Liver (tissue), 9 donors: ENCODE measurements around the gene BTN3A1. TPM values are rescaled to one million over a fixed set of nuclear protein-coding genes. Genes with fewer than 3 reads are reported as not detected.

ENCODE experiments used
- DNase-seq: peaks from one replicate; pipeline ENCODE4 v3.0.0-alpha.2; 2017; ENCODE audit warnings: low spot score
- H3K27ac ChIP-seq, 2 donors: one replicate each; pipeline ENCODE4 v1.7.0; 2013; ENCODE audit warnings: inconsistent platforms in 2 of 2, low read length in 2 of 2, control low read depth in 1 of 2, low read depth in 1 of 2, mild to moderate bottlenecking in 1 of 2
- H3K27me3 ChIP-seq, 4 donors: one replicate each; pipeline versions ENCODE4 v1.6.1 to v1.7.0; 2013; ENCODE audit warnings: low read length in 3 of 4, inconsistent platforms in 1 of 4, mild to moderate bottlenecking in 1 of 4, moderate library complexity in 1 of 4; ENCODE audit not compliant: control insufficient read depth in 4 of 4, insufficient read depth in 4 of 4
- H3K36me3 ChIP-seq, 4 donors: one replicate each; pipeline versions ENCODE4 v1.6.1 to v1.7.0; 2013; ENCODE audit warnings: low read length in 3 of 4, mild to moderate bottlenecking in 3 of 4, low read depth in 1 of 4, moderate library complexity in 1 of 4; ENCODE audit not compliant: control insufficient read depth in 4 of 4, insufficient read depth in 3 of 4
- H3K4me1 ChIP-seq, 4 donors: one replicate each; pipeline versions ENCODE4 v1.6.1 to v1.7.0; 2013; ENCODE audit warnings: low read length in 3 of 4, mild to moderate bottlenecking in 3 of 4, moderate library complexity in 1 of 4; ENCODE audit not compliant: control insufficient read depth in 4 of 4, insufficient read depth in 4 of 4
- H3K4me3 ChIP-seq, 3 donors: one replicate each; pipeline versions ENCODE4 v1.6.1 to v1.7.0; 2013; ENCODE audit warnings: low read length in 3 of 3, control low read depth in 1 of 3, low read depth in 1 of 3, mild to moderate bottlenecking in 1 of 3
- H3K9ac ChIP-seq, 2 donors: one replicate each; pipeline ENCODE4 v1.7.0; 2013; ENCODE audit warnings: low read length in 2 of 2, mild to moderate bottlenecking in 2 of 2, moderate library complexity in 2 of 2, control low read depth in 1 of 2, low read depth in 1 of 2
- H3K9me3 ChIP-seq, 4 donors: one replicate each; pipeline versions ENCODE4 v1.6.1 to v1.7.0; 2013; ENCODE audit warnings: low read length in 3 of 4; ENCODE audit not compliant: control insufficient read depth in 4 of 4
- CTCF ChIP-seq: fragments of 150-350 bp; IDR thresholded peaks from 2 replicates; pipeline ENCODE4 v1.5.1; 2017; ENCODE audit warnings: improper control_type of control experiment, low read depth, low read length; ENCODE audit not compliant: missing input control
- EGR1 ChIP-seq, 2 donors: IDR thresholded peaks; 2 replicates each; pipeline ENCODE4 v1.6.1; 2016 to 2018; ENCODE audit warnings: antibody characterized with exemption in 2 of 2, low read depth in 2 of 2
- FOXA1 ChIP-seq: IDR thresholded peaks from 2 replicates; pipeline ENCODE4 v1.6.1; 2016; ENCODE audit warnings: antibody characterized with exemption
- FOXA2 ChIP-seq: IDR thresholded peaks from 2 replicates; pipeline ENCODE4 v1.6.1; 2016; ENCODE audit warnings: antibody characterized with exemption
- GABPA ChIP-seq, 2 donors: IDR thresholded peaks in 1 of 2; conservative IDR thresholded peaks in 1 of 2; 2 replicates each; pipeline ENCODE4 v1.6.1; 2016; ENCODE audit warnings: antibody characterized with exemption in 2 of 2, mild to moderate bottlenecking in 1 of 2, moderate library complexity in 1 of 2
- HNF4A ChIP-seq, 2 donors: conservative IDR thresholded peaks; 2 replicates each; pipeline ENCODE4 v1.6.1; 2016; ENCODE audit warnings: antibody characterized with exemption in 2 of 2, mild to moderate bottlenecking in 2 of 2
- HNF4G ChIP-seq: IDR thresholded peaks from 2 replicates; pipeline ENCODE4 v1.6.1; 2016; ENCODE audit warnings: antibody characterized with exemption
- JUND ChIP-seq, 2 donors: IDR thresholded peaks; 2 replicates each; pipeline ENCODE4 v1.6.1; 2016; ENCODE audit warnings: antibody characterized with exemption in 2 of 2
- MAX ChIP-seq: IDR thresholded peaks from 2 replicates; pipeline ENCODE4 v1.6.1; 2016; ENCODE audit warnings: antibody characterized with exemption
- NR2F2 ChIP-seq: IDR thresholded peaks from 2 replicates; pipeline ENCODE4 v1.6.1; 2016; ENCODE audit warnings: antibody characterized with exemption
- RAD21 ChIP-seq, 2 donors: IDR thresholded peaks; 2 replicates each; pipeline ENCODE4 v1.6.1; 2016; ENCODE audit warnings: antibody characterized with exemption in 2 of 2, mild to moderate bottlenecking in 2 of 2
- REST ChIP-seq: IDR thresholded peaks from 2 replicates; pipeline ENCODE4 v1.6.1; 2016; ENCODE audit warnings: antibody characterized with exemption, mild to moderate bottlenecking
- RXRA ChIP-seq, 2 donors: IDR thresholded peaks; 2 replicates each; pipeline ENCODE4 v1.6.1; 2017 to 2018; ENCODE audit warnings: antibody characterized with exemption in 2 of 2, mild to moderate bottlenecking in 1 of 2
- SP1 ChIP-seq: IDR thresholded peaks from 2 replicates; pipeline ENCODE4 v1.6.1; 2018; ENCODE audit warnings: antibody characterized with exemption, mild to moderate bottlenecking
- TAF1 ChIP-seq: conservative IDR thresholded peaks from 2 replicates; pipeline ENCODE4 v1.6.1; 2016; ENCODE audit warnings: antibody characterized with exemption, mild to moderate bottlenecking
- YY1 ChIP-seq: IDR thresholded peaks from 2 replicates; pipeline ENCODE4 v1.6.1; 2016; ENCODE audit warnings: antibody characterized with exemption, mild to moderate bottlenecking
- WGBS: extraction: QIAGEN DNeasy Blood & Tissue Kit; methylation state at CpG from one replicate; pipeline ENCODE4 v1.1.7; 2013; 5-methylcytosine and 5-hydroxymethylcytosine counted together
- polyA plus RNA-seq, 2 donors: library from polyadenylated mRNA; stranded (reverse) in 1 of 2; unstranded in 1 of 2; fragments of 200-250 nt in 1 of 2; fragments of >200 nt in 1 of 2; fragmentation: Nextera tagmentation in 1 of 2; extraction: Ambion mirVana in 1 of 2; gene quantifications; one replicate each; pipeline versions ENCODE4 v1.2.1 to v1.2.3, GENCODE V29; 2013 to 2015
- total RNA-seq, 2 donors: library from RNA; depleted of rRNA; stranded (reverse); fragments of >200 nt; gene quantifications; one replicate each; pipeline ENCODE4 v1.2.3, GENCODE V29; 2014
- TF ChIP-seq, protein P1 (sequence below): IDR thresholded peaks from 2 replicates; pipeline ENCODE4 v1.6.1; 2016; ENCODE audit warnings: antibody characterized with exemption
- TF ChIP-seq, protein P2 (sequence below): IDR thresholded peaks from 2 replicates; pipeline ENCODE4 v1.6.1; 2016; ENCODE audit warnings: antibody characterized with exemption
- donor health status: healthy.
- donor health status: healthy.
- donor health status: healthy.
- donor health status: healthy.
- donor health status: healthy.

BTN3A1 gene
- total and polyA plus RNA-seq, 4 donors, result 2.3 to 17.1 (median 6.3) TPM

GRCh38 chr6:26452631-26453235 is 50.7 kb downstream of the BTN3A1 start:
- no peak for DNase-seq
- H3K27ac ChIP-seq, result no peak overlapping the region
- H3K4me1 ChIP-seq, result peaks cover 0 to 6% (median 3%) of the 10 kb centered on the region in 4 donors
- peaks cover 0 to 10% (median 3%) of the 10 kb centered on the region in 4 donors for H3K36me3 ChIP-seq
- TF ChIP-seq NR2F2, result no peak
- no peak for TF ChIP-seq GABPA (IDR thresholded peaks at IDR 0.05 in 1 of 2, conservative IDR thresholded peaks at IDR 0.05 in 1 of 2)
- TF ChIP-seq SP1, result no peak
- TF ChIP-seq FOXA1, result no peak
- TF ChIP-seq RAD21 (IDR thresholded peaks at IDR 0.05), result no peak
- TF ChIP-seq, protein P1, sequence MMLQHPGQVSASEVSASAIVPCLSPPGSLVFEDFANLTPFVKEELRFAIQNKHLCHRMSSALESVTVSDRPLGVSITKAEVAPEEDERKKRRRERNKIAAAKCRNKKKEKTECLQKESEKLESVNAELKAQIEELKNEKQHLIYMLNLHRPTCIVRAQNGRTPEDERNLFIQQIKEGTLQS, result no peak
- TF ChIP-seq HNF4G, result no peak
- no peak for TF ChIP-seq HNF4A (conservative IDR thresholded peaks at IDR 0.05)
- TF ChIP-seq EGR1 (IDR thresholded peaks at IDR 0.05; ENCODE audit: low read depth in 2 of 2), result no peak
- no peak for TF ChIP-seq TAF1
- no peak for TF ChIP-seq FOXA2
- TF ChIP-seq JUND (IDR thresholded peaks at IDR 0.05), result no peak
- TF ChIP-seq YY1, result no peak
- TF ChIP-seq, protein P2, sequence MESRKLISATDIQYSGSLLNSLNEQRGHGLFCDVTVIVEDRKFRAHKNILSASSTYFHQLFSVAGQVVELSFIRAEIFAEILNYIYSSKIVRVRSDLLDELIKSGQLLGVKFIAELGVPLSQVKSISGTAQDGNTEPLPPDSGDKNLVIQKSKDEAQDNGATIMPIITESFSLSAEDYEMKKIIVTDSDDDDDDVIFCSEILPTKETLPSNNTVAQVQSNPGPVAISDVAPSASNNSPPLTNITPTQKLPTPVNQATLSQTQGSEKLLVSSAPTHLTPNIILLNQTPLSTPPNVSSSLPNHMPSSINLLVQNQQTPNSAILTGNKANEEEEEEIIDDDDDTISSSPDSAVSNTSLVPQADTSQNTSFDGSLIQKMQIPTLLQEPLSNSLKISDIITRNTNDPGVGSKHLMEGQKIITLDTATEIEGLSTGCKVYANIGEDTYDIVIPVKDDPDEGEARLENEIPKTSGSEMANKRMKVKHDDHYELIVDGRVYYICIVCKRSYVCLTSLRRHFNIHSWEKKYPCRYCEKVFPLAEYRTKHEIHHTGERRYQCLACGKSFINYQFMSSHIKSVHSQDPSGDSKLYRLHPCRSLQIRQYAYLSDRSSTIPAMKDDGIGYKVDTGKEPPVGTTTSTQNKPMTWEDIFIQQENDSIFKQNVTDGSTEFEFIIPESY, result no peak
- no peak for TF ChIP-seq MAX
- TF ChIP-seq RXRA (IDR thresholded peaks at IDR 0.05), result no peak
- no peak for TF ChIP-seq REST
- no peak for TF ChIP-seq CTCF
- WGBS, result 88% methylated on average over 1 of the region's 1 CpG
- no peak overlapping the region for H3K4me3 ChIP-seq
- H3K27me3 ChIP-seq, result no peaks in the 10 kb centered on the region
- no peak overlapping the region for H3K9ac ChIP-seq
- no peaks in the 10 kb centered on the region for H3K9me3 ChIP-seq
